Measurements from ENCODE around the gene AQP10. TPM values are rescaled to one million over a fixed set of nuclear protein-coding genes. Genes with fewer than 3 reads are reported as not detected.

Gene AQP10
- total and polyA plus RNA-seq, 2 of the 4 experiments (the other 2 are of a cell fraction), result not detected

DNA sequence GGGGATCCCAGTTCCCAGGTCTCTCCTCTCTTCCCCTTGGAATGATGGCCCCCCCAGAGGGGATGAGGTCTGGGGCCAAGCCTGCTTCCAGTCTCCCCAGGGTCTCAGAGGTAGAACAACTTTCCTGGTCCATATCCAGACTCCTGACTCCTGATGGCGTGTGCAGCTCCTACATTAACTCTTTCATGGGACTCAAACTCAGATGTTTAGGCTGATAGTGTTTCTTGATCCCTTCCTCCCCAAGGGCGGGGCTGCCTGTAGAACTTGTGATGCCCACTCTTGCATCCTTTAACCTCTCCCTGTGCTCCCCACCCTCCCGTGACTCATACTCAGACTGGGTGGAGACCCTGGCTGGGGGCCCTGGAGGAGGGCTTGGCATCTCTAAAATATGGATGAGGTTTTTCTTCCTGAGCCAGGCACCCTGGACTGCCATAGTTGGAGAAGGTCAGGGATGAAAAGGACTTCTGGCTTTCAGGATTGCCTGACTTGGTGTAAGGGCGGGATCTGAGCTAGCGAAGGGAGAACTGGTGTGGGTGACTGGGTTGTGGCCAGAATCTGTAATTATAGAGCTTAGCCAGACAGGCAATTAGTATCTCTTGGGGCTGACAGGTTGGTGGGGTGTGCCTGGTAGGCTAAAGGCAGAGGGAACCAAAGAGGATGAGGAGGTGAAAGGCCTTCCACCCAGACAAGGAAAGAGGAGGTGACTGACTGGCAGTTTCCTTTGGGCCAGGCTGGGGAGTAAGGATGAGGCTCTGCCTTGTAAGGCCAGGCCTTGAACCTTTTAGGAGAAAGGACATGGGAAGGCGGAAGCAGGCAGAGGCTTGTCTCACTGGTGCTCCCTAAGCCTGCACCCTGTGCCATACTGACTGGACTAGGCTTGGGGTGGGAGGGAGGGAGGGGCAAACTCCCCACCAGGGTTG, 5.9 kb downstream of the AQP10 start:
- Histone ChIP-seq H2BK120ac (ENCODE audit: low read depth, low read length) (peak overlapping the region; percentile 96), H3K14ac (replicated peaks; ENCODE audit: low read depth, low read length) (peak overlapping the region; percentile 100), H2BK5ac (ENCODE audit: low read depth, low read length, poor library complexity, severe bottlenecking) (peak overlapping the region; percentile 90), H2AK5ac (ENCODE audit: low read depth, low read length) (peak overlapping the region; percentile 97), H3K9ac (ENCODE audit: low read depth, low read length) (peak overlapping the region; percentile 77), H4K8ac (ENCODE audit: low read depth in 2 of 2, low read length in 2 of 2) (peak overlapping the region; percentile 81 to 92), H3K4me1 (ENCODE audit: control insufficient read depth, insufficient read depth, low read length) (peaks cover 22% of the 10 kb centered on the region), H2BK20ac (ENCODE audit: low read depth, low read length) (peak overlapping the region; percentile 82), H2BK15ac (ENCODE audit: low read depth, low read length) (peak overlapping the region; percentile 52; the same call in 2 of the 3 replicates), H2AK9ac (replicated peaks; ENCODE audit: low read depth, low read length, poor library complexity) (peak overlapping the region; percentile 100), H3K4ac (ENCODE audit: low read depth, low read length) (peak overlapping the region; percentile 98), H4K5ac (ENCODE audit: low read depth, low read length) (peak overlapping the region; percentile 68), H3K79me1 (ENCODE audit: low read depth in 1 of 2, low read length in 2 of 2) (peaks cover 24 to 64% of the 10 kb centered on the region in 2 experiments), H3K56ac (ENCODE audit: extremely low read depth, insufficient read depth, low read length) (peak overlapping the region; percentile 89; the same call in 1 of the 2 replicates), H3K9me1 (ENCODE audit: insufficient read depth, low read length) (peaks cover 23% of the 10 kb centered on the region), H4K91ac (ENCODE audit: insufficient read depth, low read depth, low read length) (peak overlapping the region; percentile 93), H3K4me3 (ENCODE audit: insufficient read depth, low read depth, low read length) (peak overlapping the region; percentile 77), H3K23ac (ENCODE audit: low read depth, low read length) (peak overlapping the region; percentile 100), H4K20me1 (ENCODE audit: insufficient read depth, low read length) (peaks cover 31% of the 10 kb centered on the region; the same call in 1 of the 2 replicates), H3K4me2 (ENCODE audit: low read depth, low read length) (peak overlapping the region; percentile 96), H3K27ac (ENCODE audit: insufficient read depth, low read length) (peak overlapping the region; percentile 88), H2AFZ (replicated peaks; ENCODE audit: low read length, poor library complexity) (peak overlapping the region; percentile 87), H3K27me3 (ENCODE audit: control insufficient read depth, insufficient read depth, low read length) (peaks cover 12% of the 10 kb centered on the region; the same call in 1 of the 2 replicates), H3K36me3 (ENCODE audit: control insufficient read depth, insufficient read depth, low read length) (peaks cover 19% of the 10 kb centered on the region), H3K18ac (ENCODE audit: low read depth, low read length) (peak overlapping the region; percentile 59), H3K9me3 (ENCODE audit: control insufficient read depth, insufficient read depth, low read length) (no peaks in the 10 kb centered on the region)
- DNase-seq (peak; percentile 64), ATAC-seq (ENCODE audit: low read depth) (peak; percentile 5)
- no TSS peak for BruUV-seq (replicated peaks)
- POLR2A ChIA-PET (ENCODE audit: unreplicated experiment), result interaction anchor here (0.6 to 1.0 kb wide), 2 partner anchors 8 to 34 kb away, joined by 4 to 7 read pairs; no protein-coding TSS in a partner anchor
- CTCF ChIA-PET, result interaction anchor here (0.8 to 2.8 kb wide), 2 partner anchors 8 to 146 kb away, joined by 3 to 23 read pairs; no protein-coding TSS in a partner anchor
- 72% methylated on average over 2 of the region's 6 CpGs; no CpG with 5 or more reads in 1 of the 2 experiments for WGBS, 2 experiments (ENCODE audit: extremely low coverage in 2 of 2, insufficient read length in 1 of 2)
- intact Hi-C loops (cut with micrococcal nuclease) (loop anchor here (1.0 to 5.0 kb wide), 4 partner anchors 8 to 220 kb away; partner anchors contain the start of gene HAX1), dilution Hi-C loops (cut with HindIII; ENCODE audit: low sequenced_read_pairs, unreplicated experiment) (no loop called here), in situ Hi-C loops (cut with MboI; ENCODE audit: low sequenced_read_pairs) (no loop called here)
- TF ChIP-seq NFE2L2 (IDR thresholded peaks at IDR 0.05; ENCODE audit: low read depth, low read length), result no peak
- no peak for TF ChIP-seq MXI1 (IDR thresholded peaks at IDR 0.05; ENCODE audit: borderline replicate concordance, low read depth, low read length)
- peak; percentile 65 for TF ChIP-seq MAZ (IDR thresholded peaks at IDR 0.05; ENCODE audit: borderline replicate concordance, low read depth, low read length)
- TF ChIP-seq CEBPB (IDR thresholded peaks at IDR 0.05; ENCODE audit: low read depth, low read length), result no peak
- TF ChIP-seq CTCF (conservative IDR thresholded peaks at IDR 0.05; ENCODE audit: low read depth, low read length), result no peak
- TF ChIP-seq SMC3 (IDR thresholded peaks at IDR 0.05; ENCODE audit: low read depth, low read length), result no peak
- no peak for TF ChIP-seq BHLHE40 (IDR thresholded peaks at IDR 0.05; ENCODE audit: low read depth, low read length)
- TF ChIP-seq, protein P1, sequence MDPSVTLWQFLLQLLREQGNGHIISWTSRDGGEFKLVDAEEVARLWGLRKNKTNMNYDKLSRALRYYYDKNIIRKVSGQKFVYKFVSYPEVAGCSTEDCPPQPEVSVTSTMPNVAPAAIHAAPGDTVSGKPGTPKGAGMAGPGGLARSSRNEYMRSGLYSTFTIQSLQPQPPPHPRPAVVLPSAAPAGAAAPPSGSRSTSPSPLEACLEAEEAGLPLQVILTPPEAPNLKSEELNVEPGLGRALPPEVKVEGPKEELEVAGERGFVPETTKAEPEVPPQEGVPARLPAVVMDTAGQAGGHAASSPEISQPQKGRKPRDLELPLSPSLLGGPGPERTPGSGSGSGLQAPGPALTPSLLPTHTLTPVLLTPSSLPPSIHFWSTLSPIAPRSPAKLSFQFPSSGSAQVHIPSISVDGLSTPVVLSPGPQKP (IDR thresholded peaks at IDR 0.05; ENCODE audit: borderline replicate concordance, low read depth, low read length), result no peak
- TF ChIP-seq MAFK (IDR thresholded peaks at IDR 0.05; ENCODE audit: low read depth, low read length), result no peak
- TF ChIP-seq CHD1 (IDR thresholded peaks at IDR 0.05; ENCODE audit: low read depth, low read length), result no peak
- peak; percentile 32; the same call in 1 of the 2 replicates for TF ChIP-seq FOS (IDR thresholded peaks at IDR 0.05; ENCODE audit: low read depth, low read length)
- TF ChIP-seq USF2 (IDR thresholded peaks at IDR 0.05; ENCODE audit: low read depth, low read length), result 0 out of 2 replicates have a peak, but pooled peaks have one; percentile 1

Measured in IMR-90 (cell line).